A549 (cell line): ENCODE measurements around the gene BIK. TPM values are rescaled to one million over a fixed set of nuclear protein-coding genes. Genes with fewer than 3 reads are reported as not detected.

Experiments
- ATAC-seq, 2 experiments: fragments of 200-7000 bp in 1 of 2; fragments of >200 bp in 1 of 2; cut with Nextera tagmentation in 1 of 2; cut with Tn5 transposase in 1 of 2; 3 replicates each; pipeline versions ENCODE4 v1.8.0 to v1.9.1; 2018 to 2020; ENCODE audit warnings: mild to moderate bottlenecking in 1 of 2, moderate library complexity in 1 of 2
- CTCF ChIA-PET: fragments of 300-600 bp; sonication (Branson Sonifier 250); formaldehyde crosslinking; extraction: SDS; loops from one replicate; lab custom pipeline; 2021; ENCODE audit warnings: antibody characterized with exemption, inconsistent platforms; lab: Yijun Ruan, JAX
- POLR2A ChIA-PET: fragments of 350-600 bp; formaldehyde crosslinking; extraction: SDS; loops from one replicate; lab custom pipeline; 2021; ENCODE audit warnings: antibody characterized with exemption, inconsistent platforms; lab: Yijun Ruan, JAX
- DNase-seq, 2 experiments: peaks; one replicate each; pipeline versions ENCODE4 v3.0.0 to v3.0.0-alpha.2; 2011 to 2016; ENCODE audit warnings: low read depth in 1 of 2, low spot score in 1 of 2
- FAIRE-seq: peaks from 2 replicates; lab custom pipeline; 2011; peaks lifted over from hg19 to GRCh38; lab: Jason Lieb, UNC
- H3K27ac ChIP-seq, 2 experiments: fragments of >200 bp; sonication (Bioruptor Twin); formaldehyde crosslinking; 3 replicates each; pipeline ENCODE4 v1.5.1; 2016 to 2017
- H3K4me1 ChIP-seq: fragments of >200 bp; sonication (Bioruptor Twin); formaldehyde crosslinking; 3 replicates; pipeline ENCODE4 v1.6.1; 2016
- H3K4me2 ChIP-seq: fragments of >200 bp; sonication (Bioruptor Twin); formaldehyde crosslinking; 3 replicates; pipeline ENCODE4 v1.6.1; 2016
- H3K4me3 ChIP-seq: fragments of >200 bp; sonication (Bioruptor Twin); formaldehyde crosslinking; 3 replicates; pipeline ENCODE4 v1.5.1; 2016
- H3K9me3 ChIP-seq: fragments of >200 bp; sonication (Bioruptor Twin); formaldehyde crosslinking; 3 replicates; pipeline ENCODE4 v1.6.1; 2016
- BCL3 ChIP-seq: fragments of >200 bp; sonication (Bioruptor Twin); formaldehyde crosslinking; IDR thresholded peaks from 3 replicates; pipeline ENCODE4 v1.6.1; 2016
- CBX8 ChIP-seq: fragments of 200-600 bp; sonication (generic); IDR thresholded peaks from 2 replicates; pipeline ENCODE4 v1.6.1; 2016
- CEBPB ChIP-seq, 2 experiments: fragments of >200 bp in 1 of 2; sonication (Bioruptor Twin) in 1 of 2; formaldehyde crosslinking in 1 of 2; IDR thresholded peaks; 2 replicates each; pipeline ENCODE4 v1.6.1; 2012 to 2016
- CHD4 ChIP-seq: fragments of 200-600 bp; sonication (generic); IDR thresholded peaks from 2 replicates; pipeline ENCODE4 v1.6.1; 2016; ENCODE audit warnings: antibody characterized with exemption, mild to moderate bottlenecking, borderline replicate concordance
- E2F6 ChIP-seq: IDR thresholded peaks from 2 replicates; pipeline ENCODE4 v1.6.1; 2012; ENCODE audit warnings: low read depth, borderline replicate concordance
- EP300 ChIP-seq, 2 experiments: fragments of >200 bp; sonication (Bioruptor Twin); formaldehyde crosslinking; IDR thresholded peaks; 2 replicates in 1 of 2; 3 replicates in 1 of 2; pipeline ENCODE4 v1.6.1; 2016 to 2017
- ESRRA ChIP-seq: fragments of 150-350 bp; IDR thresholded peaks from 2 replicates; pipeline ENCODE4 v1.6.1; 2014; ENCODE audit warnings: mild to moderate bottlenecking, low read length, borderline replicate concordance
- FOSL2 ChIP-seq, 2 experiments: fragments of 450-650 bp in 1 of 2; fragments of >200 bp in 1 of 2; sonication (Bioruptor Twin) in 1 of 2; formaldehyde crosslinking; IDR thresholded peaks; 2 replicates each; pipeline versions ENCODE4 v1.5.0 to v1.6.1; 2016 to 2020; ENCODE audit warnings: mild to moderate bottlenecking in 1 of 2, moderate library complexity in 1 of 2
- FOXS1 ChIP-seq: fragments of 250-450 bp; sonication (Bioruptor Pico); IDR thresholded peaks from 2 replicates; pipeline ENCODE4 v1.5.0; 2020; ENCODE audit warnings: mild to moderate bottlenecking, moderate library complexity
- GATA3 ChIP-seq: IDR thresholded peaks from 2 replicates; pipeline ENCODE4 v1.6.1; 2012; ENCODE audit warnings: borderline replicate concordance
- HES2 ChIP-seq: fragments of >200 bp; sonication (Bioruptor Twin); formaldehyde crosslinking; IDR thresholded peaks from 2 replicates; pipeline ENCODE4 v1.6.1; 2016
- HOXB13 ChIP-seq: fragments of 250-450 bp; sonication (Bioruptor Pico); IDR thresholded peaks from 2 replicates; pipeline ENCODE4 v1.5.0; 2020; ENCODE audit warnings: low read depth, mild to moderate bottlenecking, moderate library complexity
- JUNB ChIP-seq: fragments of >200 bp; sonication (Bioruptor Twin); formaldehyde crosslinking; IDR thresholded peaks from 2 replicates; pipeline ENCODE4 v1.6.1; 2016
- KDM1A ChIP-seq: fragments of 200-600 bp; sonication (generic); IDR thresholded peaks from 2 replicates; pipeline ENCODE4 v1.6.1; 2016; ENCODE audit warnings: low read depth, mild to moderate bottlenecking
- KDM5A ChIP-seq: fragments of 200-600 bp; sonication (generic); IDR thresholded peaks from 2 replicates; pipeline ENCODE4 v1.6.1; 2016; ENCODE audit warnings: antibody characterized with exemption, mild to moderate bottlenecking
- MAX ChIP-seq: IDR thresholded peaks from 2 replicates; pipeline ENCODE4 v1.6.1; 2012
- POLR2A ChIP-seq: IDR thresholded peaks from 2 replicates; pipeline ENCODE4 v1.6.1; 2012; ENCODE audit warnings: mild to moderate bottlenecking, low read length
- REST ChIP-seq: fragments of 200-600 bp; sonication (generic); IDR thresholded peaks from 2 replicates; pipeline ENCODE4 v1.6.1; 2016; ENCODE audit warnings: antibody characterized with exemption, mild to moderate bottlenecking, moderate library complexity
- RNF2 ChIP-seq: fragments of 200-600 bp; sonication (generic); IDR thresholded peaks from 2 replicates; pipeline ENCODE4 v1.6.1; 2016; ENCODE audit warnings: low read depth, mild to moderate bottlenecking, antibody characterized with exemption, moderate library complexity, borderline replicate concordance
- ZSCAN20 ChIP-seq: fragments of 250-450 bp; sonication (Bioruptor Pico); IDR thresholded peaks from 2 replicates; pipeline ENCODE4 v1.8.0; 2022; ENCODE audit warnings: mild to moderate bottlenecking, moderate library complexity
- WGBS: methylation state at CpG from one replicate; pipeline ENCODE4 v1.1.6; 2017; ENCODE audit errors: missing lambda C conversion rate; 5-methylcytosine and 5-hydroxymethylcytosine counted together
- polyA plus RNA-seq, 4 experiments: library from polyadenylated mRNA; depleted of rRNA in 3 of 4; stranded (reverse); fragments of >200 nt; fragmentation: RNase III in 1 of 4; extraction: RNeasy Plus Mini Kit Qiagen cat#74134 plus additional on column Dnase treatment in 1 of 4; gene quantifications; 2 replicates in 3 of 4; 3 replicates in 1 of 4; pipeline ENCODE4 v1.2.3, GENCODE V29; 2011 to 2017

BIK gene
- polyA plus RNA-seq, 2 of the 4 experiments (the other 2 are of a cell fraction): 0.54 to 0.88 TPM

GRCh38 chr22:43171019-43171491 lies 60.5 kb downstream of the BIK start:
- ATAC-seq (no peak), DNase-seq (no peak), FAIRE-seq (no peak)
- no peak overlapping the region for H3K4me2 ChIP-seq
- H3K9me3 ChIP-seq: no peaks in the 10 kb centered on the region
- H3K4me1 ChIP-seq: no peaks in the 10 kb centered on the region
- no peak for TF ChIP-seq GATA3
- H3K4me3 ChIP-seq: no peak overlapping the region
- ChIA-PET POLR2A (no interaction called here), CTCF (interaction anchor here (0.7 kb wide), 1 partner anchor 72 kb away, joined by 4 read pairs; no protein-coding TSS in a partner anchor)
- H3K27ac ChIP-seq: no peak overlapping the region
- WGBS: 91% methylated on average over 8 of the region's 14 CpGs

- 73% methylated on average over 3 of the region's 12 CpGs for WGBS
- no peak overlapping the region for H3K27ac ChIP-seq
- H3K4me3 ChIP-seq: no peak overlapping the region
- no peak overlapping the region for H3K4me2 ChIP-seq
- H3K9me3 ChIP-seq: no peaks in the 10 kb centered on the region
- TF ChIP-seq KDM1A (no peak), HOXB13 (CRISPR knock-in tag) (no peak), ESRRA (no peak), JUNB (no peak), FOXS1 (CRISPR knock-in tag) (no peak)
- no peak for FAIRE-seq
- no peak for ATAC-seq
- ChIA-PET CTCF (no interaction called here), POLR2A (no interaction called here)
- no peak for DNase-seq
- H3K4me1 ChIP-seq: no peaks in the 10 kb centered on the region
These were observed 61.1 kb downstream of the BIK start for GRCh38 chr22:43171607-43172006.

GRCh38 chr22:43172191-43172590 lies 61.6 kb downstream of the BIK start:
- H3K4me2 ChIP-seq: no peak overlapping the region
- H3K4me1 ChIP-seq: no peaks in the 10 kb centered on the region
- H3K27ac ChIP-seq: no peak overlapping the region
- no peak overlapping the region for H3K4me3 ChIP-seq
- ATAC-seq: no peak
- DNase-seq: no peak
- no peak for FAIRE-seq
- ChIA-PET POLR2A (no interaction called here), CTCF (interaction anchor here (0.6 to 1.2 kb wide), 2 partner anchors 9 to 248 kb away, joined by 3 read pairs; no protein-coding TSS in a partner anchor)
- H3K9me3 ChIP-seq: no peaks in the 10 kb centered on the region
- TF ChIP-seq CEBPB (IDR thresholded peaks at IDR 0.05): no peak
- no peak for TF ChIP-seq KDM5A
- no peak for TF ChIP-seq HES2
- no peak for TF ChIP-seq BCL3
- no peak for TF ChIP-seq REST
- no peak for TF ChIP-seq POLR2A
- TF ChIP-seq E2F6: no peak
- TF ChIP-seq CHD4: no peak
- no peak for TF ChIP-seq RNF2
- TF ChIP-seq CBX8: no peak
- no peak for TF ChIP-seq EP300 (IDR thresholded peaks at IDR 0.05)
- no peak for TF ChIP-seq ZSCAN20 (CRISPR knock-in tag)
- no peak for TF ChIP-seq MAX
- no peak for TF ChIP-seq FOSL2 (IDR thresholded peaks at IDR 0.05)
- TF ChIP-seq FOSL2 (CRISPR knock-in tag; IDR thresholded peaks at IDR 0.05): no peak
- no peak for TF ChIP-seq JUNB
- TF ChIP-seq HOXB13 (CRISPR knock-in tag): no peak
- 99% methylated on average over 18 of the region's 19 CpGs for WGBS
